Measurements from ENCODE around the gene KCNQ5. TPM values are rescaled to one million over a fixed set of nuclear protein-coding genes. Genes with fewer than 3 reads are reported as not detected.
A peak's percentile ranks its signal among the peaks of the same experiment; 100 is the strongest.

Gene KCNQ5
- total RNA-seq, 1 experiment from 2014 or later = 13.9 TPM

GRCh38 chr6:72711731-72712130 is 89.9 kb downstream of the KCNQ5 start:
- no peak for DNase-seq (ENCODE audit: low read depth, low spot score)
- in situ Hi-C loops (cut with HindIII; ENCODE audit: low pct_unique_long_range_greater_than_20kb, low sequenced_read_pairs) = no loop called here

GRCh38 chr6:72712910-72713309 is 91.0 kb downstream of the KCNQ5 start:
- in situ Hi-C loops (cut with HindIII; ENCODE audit: low pct_unique_long_range_greater_than_20kb, low sequenced_read_pairs) = no loop called here
- no peak for DNase-seq (ENCODE audit: low read depth, low spot score)

DNA sequence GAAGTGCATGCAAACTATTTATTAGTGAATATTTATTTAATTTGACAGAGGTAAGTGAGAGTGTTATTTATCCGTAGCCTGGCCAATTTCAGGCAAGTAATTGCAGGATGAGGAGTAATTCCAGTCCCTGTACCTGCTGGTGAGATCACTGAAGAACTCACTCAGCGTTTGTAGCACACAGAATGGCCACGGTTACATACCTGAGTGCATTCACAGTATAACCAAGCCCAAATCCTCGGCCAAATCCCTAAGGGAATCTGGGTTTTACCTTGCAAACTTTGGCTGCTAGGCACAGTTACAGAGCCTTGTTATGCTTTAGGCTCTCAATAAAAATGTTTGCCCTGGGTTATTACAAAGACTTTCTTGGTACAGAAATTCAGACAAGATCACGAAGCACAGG is 93.3 kb downstream of the KCNQ5 start:
- in situ Hi-C loops (cut with HindIII; ENCODE audit: low pct_unique_long_range_greater_than_20kb, low sequenced_read_pairs) = no loop called here
- DNase-seq (ENCODE audit: low read depth, low spot score) = no peak

- no peak for DNase-seq (ENCODE audit: low read depth, low spot score)
- in situ Hi-C loops (cut with HindIII; ENCODE audit: low pct_unique_long_range_greater_than_20kb, low sequenced_read_pairs) = no loop called here
Observed at GRCh38 chr6:72716916-72717315, 95.1 kb downstream of the KCNQ5 start.

- in situ Hi-C loops (cut with HindIII; ENCODE audit: low pct_unique_long_range_greater_than_20kb, low sequenced_read_pairs) = no loop called here
- DNase-seq (ENCODE audit: low read depth, low spot score) = no peak
Observed at GRCh38 chr6:72720464-72720863, 98.6 kb downstream of the KCNQ5 start.

DNA sequence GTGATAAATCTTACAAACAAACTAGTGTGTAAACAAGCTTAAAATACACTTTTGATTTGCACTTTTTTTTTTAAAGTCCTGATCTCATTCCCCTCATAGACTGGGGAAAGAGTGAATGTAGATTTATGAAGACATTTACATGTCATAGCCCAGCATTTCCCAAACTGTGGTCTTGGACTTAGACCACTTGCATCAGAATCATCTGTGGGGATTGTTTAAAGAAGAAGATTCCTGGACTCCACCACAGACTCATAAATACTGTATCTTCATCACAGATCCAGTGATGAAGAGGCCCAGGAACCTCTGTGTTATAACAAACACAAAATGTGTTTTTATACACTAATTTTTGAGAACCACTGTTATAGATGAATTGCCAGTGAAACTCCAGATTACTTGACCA is 99.5 kb downstream of the KCNQ5 start:
- in situ Hi-C loops (cut with HindIII; ENCODE audit: low pct_unique_long_range_greater_than_20kb, low sequenced_read_pairs) = no loop called here
- DNase-seq (ENCODE audit: low read depth, low spot score) = no peak

- peak; percentile 84 for DNase-seq (ENCODE audit: low read depth, low spot score)
- in situ Hi-C loops (cut with HindIII; ENCODE audit: low pct_unique_long_range_greater_than_20kb, low sequenced_read_pairs) = no loop called here
Observed at GRCh38 chr6:72724545-72724944, 102.7 kb downstream of the KCNQ5 start.

- in situ Hi-C loops (cut with HindIII; ENCODE audit: low pct_unique_long_range_greater_than_20kb, low sequenced_read_pairs) = no loop called here
- no peak for DNase-seq (ENCODE audit: low read depth, low spot score)
Observed at GRCh38 chr6:72728706-72729343, 107.0 kb downstream of the KCNQ5 start.

- in situ Hi-C loops (cut with HindIII; ENCODE audit: low pct_unique_long_range_greater_than_20kb, low sequenced_read_pairs) = no loop called here
- no peak for DNase-seq (ENCODE audit: low read depth, low spot score)
Observed at GRCh38 chr6:72733045-72733444, 111.2 kb downstream of the KCNQ5 start.

GRCh38 chr6:72738091-72738490 is 116.2 kb downstream of the KCNQ5 start:
- in situ Hi-C loops (cut with HindIII; ENCODE audit: low pct_unique_long_range_greater_than_20kb, low sequenced_read_pairs) = no loop called here
- no peak for DNase-seq (ENCODE audit: low read depth, low spot score)

DNA sequence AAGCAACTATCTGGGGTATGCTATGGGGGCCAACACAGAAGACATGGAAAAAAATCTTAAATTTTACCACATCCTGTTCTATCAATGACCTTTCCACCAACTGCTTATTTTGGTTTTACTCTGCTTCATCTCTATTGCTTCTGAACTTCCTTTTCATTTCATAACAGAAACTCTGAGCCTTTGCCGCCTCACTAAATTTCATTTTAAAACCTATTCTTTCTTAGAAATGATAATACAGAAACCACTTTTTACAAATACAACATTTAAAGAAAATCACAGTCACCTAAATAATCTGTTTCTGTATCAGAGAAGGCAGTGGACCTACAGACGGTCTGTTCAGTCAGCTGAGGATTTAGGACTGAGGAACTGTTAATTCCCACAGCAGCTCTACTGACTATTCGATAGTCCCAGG is 117.5 kb downstream of the KCNQ5 start:
- DNase-seq (ENCODE audit: low read depth, low spot score) = no peak
- in situ Hi-C loops (cut with HindIII; ENCODE audit: low pct_unique_long_range_greater_than_20kb, low sequenced_read_pairs) = no loop called here

- no peak for DNase-seq (ENCODE audit: low read depth, low spot score)
- in situ Hi-C loops (cut with HindIII; ENCODE audit: low pct_unique_long_range_greater_than_20kb, low sequenced_read_pairs) = no loop called here
Observed at GRCh38 chr6:72740135-72740534, 118.3 kb downstream of the KCNQ5 start.

DNA sequence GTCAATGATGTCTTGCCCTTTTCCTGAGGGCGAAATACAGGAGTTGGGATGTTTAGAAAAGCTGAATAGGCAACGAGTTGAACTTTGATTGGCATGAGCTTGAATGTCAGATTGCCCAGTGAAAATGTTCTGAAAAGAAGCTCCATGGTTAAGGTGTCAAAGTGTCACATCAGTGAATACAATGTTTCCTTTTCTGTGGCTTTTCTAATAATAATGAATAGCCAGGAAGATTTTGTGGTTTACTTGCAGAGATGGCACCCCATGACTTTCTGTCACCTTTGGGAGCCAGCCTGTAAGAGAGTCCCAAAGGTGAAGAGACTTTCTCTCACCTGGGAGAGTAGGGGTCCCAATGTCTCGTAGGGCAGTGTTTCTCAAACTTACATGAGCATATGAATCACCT is 119.2 kb downstream of the KCNQ5 start:
- in situ Hi-C loops (cut with HindIII; ENCODE audit: low pct_unique_long_range_greater_than_20kb, low sequenced_read_pairs) = no loop called here

GRCh38 chr6:72742001-72742673 is 120.3 kb downstream of the KCNQ5 start:
- no peak for DNase-seq (ENCODE audit: low read depth, low spot score)
- in situ Hi-C loops (cut with HindIII; ENCODE audit: low pct_unique_long_range_greater_than_20kb, low sequenced_read_pairs) = no loop called here

More for the DNA sequence above, 119.2 kb downstream of the KCNQ5 start:
- DNase-seq (ENCODE audit: low read depth, low spot score) = no peak

DNA sequence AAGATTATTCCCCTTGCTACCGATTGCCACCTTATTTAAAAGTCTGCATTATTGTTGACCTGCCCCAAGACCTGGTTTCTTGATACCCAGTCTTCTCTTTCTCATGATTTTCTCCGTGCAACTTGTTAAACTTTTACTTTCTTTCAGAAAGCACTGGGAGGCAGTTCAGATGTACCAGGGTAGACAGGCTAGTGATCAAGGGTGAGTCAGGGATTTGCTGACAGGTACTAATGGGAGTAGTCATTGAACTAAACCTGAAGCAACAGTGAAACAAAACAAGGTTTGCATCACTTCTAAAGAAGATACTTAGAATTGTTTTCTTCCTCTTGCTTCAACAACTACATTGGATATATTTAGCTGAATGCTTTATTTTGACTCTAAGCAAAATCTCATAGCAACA is 124.4 kb downstream of the KCNQ5 start:
- in situ Hi-C loops (cut with HindIII; ENCODE audit: low pct_unique_long_range_greater_than_20kb, low sequenced_read_pairs) = no loop called here
- no peak for DNase-seq (ENCODE audit: low read depth, low spot score)

DNA sequence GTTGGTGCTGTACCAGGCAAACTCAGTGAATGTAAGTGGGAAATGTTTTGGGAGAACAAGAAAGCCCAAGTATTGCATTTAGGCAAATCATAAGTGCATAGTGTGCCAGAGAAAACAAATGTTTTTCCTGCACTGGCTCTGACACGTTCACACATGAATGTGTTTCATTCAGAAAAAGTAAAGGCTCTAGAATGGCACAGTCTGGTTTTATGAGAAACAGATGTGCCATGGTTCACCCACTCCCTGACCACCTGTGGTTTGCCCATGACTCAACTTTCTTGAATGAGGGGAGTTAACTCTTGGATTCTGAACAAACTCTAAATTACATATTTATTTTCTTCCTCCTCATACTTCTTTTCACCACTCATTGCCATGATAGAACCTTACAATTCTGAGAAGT is 126.9 kb downstream of the KCNQ5 start:
- in situ Hi-C loops (cut with HindIII; ENCODE audit: low pct_unique_long_range_greater_than_20kb, low sequenced_read_pairs) = no loop called here
- peak; percentile 80 for DNase-seq (ENCODE audit: low read depth, low spot score)

- no peak for DNase-seq (ENCODE audit: low read depth, low spot score)
- in situ Hi-C loops (cut with HindIII; ENCODE audit: low pct_unique_long_range_greater_than_20kb, low sequenced_read_pairs) = no loop called here
Observed at GRCh38 chr6:72755752-72756151, 133.9 kb downstream of the KCNQ5 start.

DNA sequence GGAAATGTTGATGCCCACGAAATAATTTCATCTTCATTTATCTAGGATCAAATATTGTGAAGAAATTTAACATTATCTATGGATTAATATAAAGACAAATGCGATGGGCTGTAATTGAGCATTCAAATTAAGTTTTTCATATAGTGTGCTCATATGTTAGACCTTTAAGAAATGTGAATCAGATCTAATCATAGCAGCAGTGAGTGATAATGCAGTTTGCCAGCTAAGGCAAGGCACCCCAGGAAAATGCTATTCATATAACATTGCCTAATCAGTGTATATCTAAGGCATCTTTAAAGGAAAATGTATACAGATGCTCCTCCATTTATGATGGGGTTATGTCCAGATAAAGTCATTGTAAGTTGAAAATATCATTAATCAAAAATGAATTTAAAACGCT is 135.2 kb downstream of the KCNQ5 start:
- in situ Hi-C loops (cut with HindIII; ENCODE audit: low pct_unique_long_range_greater_than_20kb, low sequenced_read_pairs) = no loop called here

GRCh38 chr6:72757926-72758325 is 136.1 kb downstream of the KCNQ5 start:
- in situ Hi-C loops (cut with HindIII; ENCODE audit: low pct_unique_long_range_greater_than_20kb, low sequenced_read_pairs) = no loop called here
- DNase-seq (ENCODE audit: low read depth, low spot score) = peak; percentile 53

More for the DNA sequence above, 135.2 kb downstream of the KCNQ5 start:
- DNase-seq (ENCODE audit: low read depth, low spot score) = no peak

Measured in SK-MEL-5 (cell line).